ENCODE results near the gene PIP4K2A. TPM values are rescaled to one million over a fixed set of nuclear protein-coding genes. Genes with fewer than 3 reads are reported as not detected.
A peak's percentile ranks its signal among the peaks of the same experiment; 100 is the strongest.

Gene PIP4K2A
- total RNA-seq, 8 experiments from 2014 or later: 16.2 to 39.4 (median 32.4) TPM

DNA sequence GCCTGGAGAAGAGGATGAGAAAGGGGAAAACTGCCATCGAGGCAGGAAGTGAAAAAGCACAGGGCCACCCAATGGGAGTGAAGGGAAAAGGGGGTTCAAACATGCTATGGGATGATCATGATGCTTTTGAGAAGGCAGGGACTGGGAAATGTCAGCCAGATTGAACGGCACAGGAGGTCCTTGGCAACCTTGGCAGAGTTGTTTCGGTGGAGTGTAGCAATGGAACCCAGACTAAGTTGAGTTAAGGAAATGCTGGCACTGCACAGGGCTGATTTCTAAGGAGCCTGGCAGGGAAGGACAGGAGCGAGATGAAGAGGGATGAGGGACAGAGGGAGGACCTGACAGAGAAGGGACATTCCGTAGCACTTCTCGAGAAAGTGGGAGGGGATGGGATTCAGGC lies 101.4 kb downstream of the PIP4K2A start:
- Histone ChIP-seq H3K27ac (no peak overlapping the region), H3K4me3 (no peak overlapping the region), H3K4me1 (replicated peaks in 1 of 2) (peaks cover 0 to 5% of the 10 kb centered on the region in 2 donors)
- 73 to 100% (median 93%) methylated on average over 2 to 5 of the region's 6 CpGs; no CpG with 5 or more reads in 3 of the 10 experiments for WGBS, 10 experiments
- ATAC-seq (replicated peaks in 6 of 8): no peak
- in situ Hi-C loops (cut with MboI; ENCODE audit: low pct_unique_long_range_greater_than_20kb in 2 of 9, low sequenced_read_pairs in 9 of 9, unreplicated experiment in 9 of 9): no loop called here

DNA sequence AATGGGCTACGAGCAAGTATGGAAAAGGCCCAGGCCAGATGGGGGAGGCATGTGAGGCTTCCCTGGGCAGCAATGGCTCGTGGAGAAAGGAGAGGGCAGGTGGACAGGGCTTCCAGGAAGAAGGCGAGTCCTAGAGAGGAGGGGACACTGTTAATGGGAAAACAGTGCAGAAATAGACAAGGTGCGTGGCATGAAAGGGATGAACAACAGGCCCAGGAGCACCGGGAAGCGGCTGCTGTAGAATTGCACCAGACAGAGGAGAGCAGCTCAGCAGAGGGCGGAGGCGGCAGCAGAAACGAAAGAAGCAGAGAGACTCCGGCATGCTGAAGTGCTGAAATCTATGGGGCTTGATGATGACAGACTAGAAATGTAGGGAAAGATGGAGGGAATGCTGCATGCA lies 102.1 kb downstream of the PIP4K2A start:
- in situ Hi-C loops (cut with MboI; ENCODE audit: low pct_unique_long_range_greater_than_20kb in 2 of 9, low sequenced_read_pairs in 9 of 9, unreplicated experiment in 9 of 9): no loop called here
- Histone ChIP-seq H3K27ac (no peak overlapping the region), H3K4me1 (replicated peaks in 1 of 2) (peaks cover 0 to 5% of the 10 kb centered on the region in 2 donors), H3K4me3 (no peak overlapping the region)
- 73 to 100% (median 89%) methylated on average over 4 to 9 of the region's 10 CpGs; no CpG with 5 or more reads in 2 of the 10 experiments for WGBS, 10 experiments
- ATAC-seq (replicated peaks in 6 of 8): no peak

DNA sequence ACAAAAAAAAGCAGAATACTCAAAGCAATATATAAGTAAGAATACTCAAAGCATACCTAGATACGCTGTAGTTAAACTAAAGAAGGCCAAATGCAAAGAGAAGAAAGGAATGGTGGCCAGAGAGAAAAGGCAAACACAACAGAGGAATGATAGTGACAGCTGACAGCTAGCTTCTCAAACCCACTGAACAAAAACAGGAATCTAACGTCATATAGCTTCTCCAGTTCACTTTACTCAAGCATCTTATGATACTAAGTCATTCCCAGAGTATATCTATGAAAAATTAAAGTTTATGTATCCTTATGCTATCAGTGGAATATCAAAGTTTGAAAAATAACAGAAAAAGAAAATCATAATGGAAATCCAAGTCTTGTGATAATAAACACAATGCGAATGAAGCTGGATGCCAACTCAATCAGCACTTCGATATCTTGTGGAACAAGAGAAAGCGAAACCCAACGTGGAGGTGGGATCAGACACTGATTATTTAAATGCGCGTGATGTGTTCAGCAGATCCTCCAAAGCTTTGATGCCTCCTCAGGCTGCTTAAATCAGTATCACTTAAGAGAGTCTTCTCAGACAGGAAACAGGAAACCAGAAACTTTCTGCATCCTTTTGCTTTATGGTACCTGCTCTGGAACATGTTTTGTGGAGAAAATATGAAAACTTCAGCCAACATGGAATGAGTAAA lies 102.8 kb downstream of the PIP4K2A start:
- no peak overlapping the region for H3K27ac ChIP-seq
- no peaks in the 10 kb centered on the region for H3K4me1 ChIP-seq (replicated peaks in 1 of 2)
- in situ Hi-C loops (cut with MboI; ENCODE audit: low pct_unique_long_range_greater_than_20kb in 2 of 9, low sequenced_read_pairs in 9 of 9, unreplicated experiment in 9 of 9): no loop called here
- no peak for ATAC-seq (replicated peaks in 6 of 8)
- WGBS, 10 experiments: 80 to 99% (median 94%) methylated on average over 1 to 8 of the region's 8 CpGs
- H3K4me3 ChIP-seq: no peak overlapping the region

DNA sequence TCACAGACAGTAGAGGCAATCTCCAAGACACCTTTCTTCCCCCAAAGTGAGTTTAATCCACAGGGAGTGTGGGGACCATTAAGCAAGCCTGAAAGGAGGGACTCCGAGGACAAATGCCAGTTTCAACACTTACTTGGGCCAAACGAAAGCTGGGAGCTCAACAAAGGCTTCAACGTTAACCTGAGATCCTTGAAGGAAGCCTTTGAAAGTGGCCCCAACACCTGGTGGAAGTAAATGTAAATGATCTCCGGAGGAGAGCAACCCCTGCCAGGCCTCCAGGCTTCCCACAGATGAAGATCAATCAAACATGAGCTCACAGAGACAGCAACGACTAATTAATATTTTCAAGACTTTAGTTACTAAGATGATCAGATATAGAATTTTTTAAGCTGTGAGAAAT lies 103.8 kb downstream of the PIP4K2A start:
- H3K27ac ChIP-seq: no peak overlapping the region
- no peak for ATAC-seq (replicated peaks in 6 of 8)
- WGBS, 10 experiments: 20 to 100% (median 81%) methylated on average over 1 to 5 of the region's 5 CpGs

DNA sequence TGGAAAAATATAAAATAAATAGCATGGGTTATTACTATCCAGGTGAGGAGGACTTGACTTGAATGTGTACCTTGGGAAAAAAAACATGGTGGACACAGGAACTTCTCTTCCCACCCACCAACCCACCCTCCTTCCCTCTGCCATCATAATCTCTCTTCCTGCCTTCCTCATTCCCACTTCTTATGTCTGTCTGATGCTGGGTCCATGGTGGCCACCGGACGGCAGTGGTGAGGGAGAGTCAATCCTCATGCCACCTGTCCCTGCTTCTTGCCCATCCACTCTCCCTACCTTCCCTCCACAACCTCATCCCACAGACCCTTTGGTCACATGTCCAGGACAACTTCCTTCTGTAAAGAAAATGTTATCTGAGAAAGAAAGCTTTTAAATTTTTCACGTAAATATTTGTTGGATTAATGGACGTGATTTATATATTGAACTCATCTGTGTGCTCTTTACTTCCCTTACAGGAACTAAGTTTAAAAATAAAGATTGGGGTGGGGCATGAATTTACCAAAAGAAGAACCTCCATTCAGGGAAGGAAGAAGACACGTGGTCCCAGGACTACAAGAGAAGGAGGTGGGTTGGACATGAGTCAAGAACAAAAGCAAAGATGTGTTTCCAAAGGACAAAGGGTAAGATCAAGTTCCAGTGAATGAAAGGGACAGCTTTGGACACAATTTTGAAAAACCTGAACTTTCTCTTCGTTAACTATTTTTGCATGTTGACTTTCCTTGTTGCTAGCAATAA lies 104.5 kb downstream of the PIP4K2A start:
- 37 to 88% (median 68%) methylated on average over 1 to 6 of the region's 6 CpGs; no CpG with 5 or more reads in 2 of the 10 experiments for WGBS, 10 experiments
- no peak overlapping the region for H3K27ac ChIP-seq
- H3K4me3 ChIP-seq: no peak overlapping the region
- peaks cover under 1 to 1% of the 10 kb centered on the region in 2 donors for H3K4me1 ChIP-seq (replicated peaks in 1 of 2)
- ATAC-seq (replicated peaks in 6 of 8): no peak
- in situ Hi-C loops (cut with MboI; ENCODE audit: low pct_unique_long_range_greater_than_20kb in 2 of 9, low sequenced_read_pairs in 9 of 9, unreplicated experiment in 9 of 9): no loop called here

More for the DNA sequence above, 103.8 kb downstream of the PIP4K2A start:
- in situ Hi-C loops (cut with MboI; ENCODE audit: low pct_unique_long_range_greater_than_20kb in 2 of 9, low sequenced_read_pairs in 9 of 9, unreplicated experiment in 9 of 9): no loop called here
- H3K4me1 ChIP-seq (replicated peaks in 1 of 2): no peaks in the 10 kb centered on the region
- no peak overlapping the region for H3K4me3 ChIP-seq

DNA sequence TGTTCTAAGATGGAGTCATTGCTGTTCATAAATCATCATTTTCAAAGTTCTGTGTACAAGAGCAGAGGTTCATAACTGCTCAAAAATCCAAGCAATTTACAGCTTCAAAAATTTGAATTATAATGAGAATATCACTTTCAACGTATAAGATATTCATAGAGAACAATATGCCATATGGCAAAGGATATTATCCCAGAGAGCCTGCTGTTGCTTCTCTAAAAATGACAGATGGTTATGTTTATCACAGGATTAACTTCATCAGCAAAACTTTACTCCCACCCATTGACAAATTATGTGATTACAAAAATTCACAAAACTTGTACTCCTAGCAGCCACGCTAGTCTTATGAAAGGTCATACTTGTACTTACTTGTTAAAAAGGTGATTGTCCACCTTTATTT lies 105.1 kb downstream of the PIP4K2A start:
- ATAC-seq (replicated peaks in 6 of 8): no peak
- peaks cover 6 to 8% of the 10 kb centered on the region in 2 donors for H3K4me1 ChIP-seq (replicated peaks in 1 of 2)
- 0 to 100% (median 93%) methylated on average over 1 to 2 of the region's 2 CpGs; no CpG with 5 or more reads in 1 of the 10 experiments for WGBS, 10 experiments
- H3K27ac ChIP-seq: no peak overlapping the region
- in situ Hi-C loops (cut with MboI; ENCODE audit: low pct_unique_long_range_greater_than_20kb in 2 of 9, low sequenced_read_pairs in 9 of 9, unreplicated experiment in 9 of 9): no loop called here
- no peak overlapping the region for H3K4me3 ChIP-seq

DNA sequence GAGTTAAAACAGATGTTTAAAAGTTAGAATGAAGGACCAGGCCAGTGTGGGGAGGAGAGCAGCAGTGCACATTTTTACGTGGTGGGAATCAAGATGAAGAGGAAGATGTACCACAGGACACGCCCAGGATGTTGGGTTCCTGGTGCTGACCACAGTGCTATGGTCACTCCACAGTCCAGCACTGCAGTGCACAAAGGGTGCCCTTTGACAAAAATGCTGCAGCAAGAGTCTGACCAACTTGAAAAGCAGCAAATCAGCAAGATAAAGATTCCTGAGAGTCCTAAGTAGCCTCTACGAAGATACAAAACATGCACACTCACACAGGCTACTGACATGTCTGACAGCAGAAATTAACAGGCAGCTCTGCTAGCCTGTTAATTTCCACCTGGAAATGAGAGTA lies 107.1 kb downstream of the PIP4K2A start:
- no peak for ATAC-seq (replicated peaks in 6 of 8)
- Histone ChIP-seq H3K4me3 (no peak overlapping the region), H3K4me1 (replicated peaks in 1 of 2) (peaks cover 6 to 8% of the 10 kb centered on the region in 2 donors), H3K27ac (no peak overlapping the region)
- in situ Hi-C loops (cut with MboI; ENCODE audit: low pct_unique_long_range_greater_than_20kb in 2 of 9, low sequenced_read_pairs in 9 of 9, unreplicated experiment in 9 of 9): no loop called here
- 0 to 100% (median 56%) methylated on average over 1 to 3 of the region's 3 CpGs; no CpG with 5 or more reads in 3 of the 10 experiments for WGBS, 10 experiments

DNA sequence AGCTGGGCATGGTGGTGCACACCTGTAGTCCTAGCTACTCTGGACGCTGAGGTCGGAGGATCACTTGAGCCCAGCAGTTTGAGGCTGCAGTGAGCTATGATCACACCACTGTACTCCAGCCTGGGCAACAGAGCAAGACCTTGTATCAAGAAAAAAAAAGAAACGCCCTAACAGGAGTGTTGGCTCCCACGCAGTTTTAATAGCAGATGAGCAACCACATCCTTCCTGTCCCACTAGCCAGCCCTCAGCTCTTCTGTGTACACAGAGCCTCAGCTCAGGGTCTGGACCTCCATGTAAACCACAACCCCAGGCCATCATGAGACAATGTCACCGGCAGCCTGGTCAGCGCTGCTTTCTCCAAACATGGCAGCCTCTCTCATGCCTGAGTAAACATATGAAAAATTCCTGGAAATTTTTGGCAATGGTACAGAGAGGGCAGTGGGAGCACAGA lies 108.2 kb downstream of the PIP4K2A start:
- WGBS, 10 experiments: 87 to 100% (median 93%) methylated on average over 2 to 5 of the region's 6 CpGs; no CpG with 5 or more reads in 3 of the 10 experiments
- Histone ChIP-seq H3K4me1 (replicated peaks in 1 of 2) (peaks cover 6 to 8% of the 10 kb centered on the region in 2 donors), H3K27ac (no peak overlapping the region), H3K4me3 (no peak overlapping the region)
- ATAC-seq (replicated peaks in 6 of 8): no peak
- in situ Hi-C loops (cut with MboI; ENCODE audit: low pct_unique_long_range_greater_than_20kb in 2 of 9, low sequenced_read_pairs in 9 of 9, unreplicated experiment in 9 of 9): no loop called here

DNA sequence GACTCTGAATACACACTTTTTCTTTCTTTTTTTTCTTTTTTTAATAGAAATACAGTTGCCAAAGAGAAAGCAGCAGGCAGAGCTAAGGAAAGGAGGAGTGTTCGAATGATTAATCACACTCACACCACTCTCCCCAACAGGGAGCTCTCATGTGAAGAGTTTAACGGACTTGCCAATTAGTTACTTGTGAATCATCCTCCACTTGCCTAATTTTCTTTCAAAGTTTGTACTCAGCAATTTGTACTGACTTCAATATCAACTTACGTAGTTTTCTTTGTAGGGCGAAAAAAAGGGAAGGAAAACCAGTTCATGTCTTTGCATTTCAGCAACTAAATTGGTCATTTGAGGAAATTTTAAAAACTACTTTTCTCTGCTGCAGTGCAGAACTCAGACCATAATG lies 109.2 kb downstream of the PIP4K2A start:
- ATAC-seq (replicated peaks in 6 of 8): peak in 7 of 8 experiments; percentile 43 to 74 (median 56)
- WGBS, 10 experiments: 9 to 87% (median 22%) methylated on average over 1 to 4 of the region's 4 CpGs
- H3K4me3 ChIP-seq: no peak overlapping the region
- in situ Hi-C loops (cut with MboI; ENCODE audit: low pct_unique_long_range_greater_than_20kb in 2 of 9, low sequenced_read_pairs in 9 of 9, unreplicated experiment in 9 of 9): no loop called here
- H3K4me1 ChIP-seq (replicated peaks in 1 of 2): peaks cover 6 to 8% of the 10 kb centered on the region in 2 donors
- no peak overlapping the region for H3K27ac ChIP-seq

DNA sequence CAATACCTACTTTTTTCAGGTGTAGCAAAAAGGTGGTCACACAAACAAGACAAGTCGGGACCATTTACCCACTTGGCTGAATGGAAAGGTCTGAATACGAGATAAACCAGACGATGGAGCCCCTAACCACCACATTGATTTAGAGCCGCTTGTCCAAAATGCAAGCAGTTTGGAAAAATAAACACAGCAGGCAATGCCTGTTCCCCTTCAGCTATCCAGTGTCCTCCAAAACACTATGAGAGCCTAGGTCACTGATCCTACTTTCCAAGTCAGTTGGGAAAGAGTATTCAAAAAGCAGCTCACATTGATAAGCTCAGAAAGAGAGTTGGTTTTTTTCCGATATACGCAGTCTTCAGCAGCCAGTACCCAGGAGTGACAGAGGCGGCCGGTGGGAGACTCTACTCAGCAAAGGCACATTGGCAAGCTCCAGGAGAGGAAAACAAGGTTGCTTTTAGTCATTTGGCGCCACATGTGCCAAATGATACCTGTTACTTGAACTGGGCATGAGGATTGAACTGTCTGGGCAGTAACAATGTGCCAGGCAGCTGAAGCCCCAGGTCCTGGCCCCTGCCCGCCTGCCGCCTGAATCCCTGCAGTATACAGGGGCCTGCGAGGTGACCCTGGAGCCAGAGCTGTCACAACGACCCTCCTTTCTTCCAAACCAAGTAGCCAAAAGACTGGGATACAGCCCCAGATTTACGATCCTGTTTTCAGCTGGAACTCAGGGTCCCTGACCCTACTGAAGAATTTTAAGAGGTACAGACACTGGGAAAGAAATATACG lies 109.8 kb downstream of the PIP4K2A start:
- H3K4me1 ChIP-seq (replicated peaks in 1 of 2): peaks cover 9 to 11% of the 10 kb centered on the region in 2 donors
- H3K27ac ChIP-seq: no peak overlapping the region
- no peak overlapping the region for H3K4me3 ChIP-seq
- ATAC-seq (replicated peaks in 6 of 8): peak in 5 of 8 experiments; percentile 24 to 35 (median 30)
- in situ Hi-C loops (cut with MboI; ENCODE audit: low pct_unique_long_range_greater_than_20kb in 2 of 9, low sequenced_read_pairs in 9 of 9, unreplicated experiment in 9 of 9): no loop called here
- 29 to 96% (median 71%) methylated on average over 4 to 11 of the region's 15 CpGs; no CpG with 5 or more reads in 1 of the 10 experiments for WGBS, 10 experiments

DNA sequence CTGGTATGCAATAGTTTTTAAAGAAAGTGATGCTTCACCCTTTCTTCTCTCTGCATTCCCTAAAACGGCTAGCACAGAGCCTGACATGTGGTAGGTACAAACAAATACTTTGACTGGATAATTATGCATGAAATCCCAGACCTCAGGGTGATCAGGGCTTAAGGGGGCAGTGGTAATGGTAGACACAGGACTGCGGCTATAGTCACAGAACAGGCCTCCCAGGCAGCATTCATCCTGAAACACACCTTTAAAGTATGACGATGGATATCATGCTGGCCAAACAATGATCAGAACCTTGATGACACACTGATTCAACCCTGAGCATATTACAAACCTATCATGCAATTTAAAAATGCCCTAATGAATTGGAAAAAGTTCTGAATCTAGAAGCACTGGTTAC lies 110.8 kb downstream of the PIP4K2A start:
- in situ Hi-C loops (cut with MboI; ENCODE audit: low pct_unique_long_range_greater_than_20kb in 2 of 9, low sequenced_read_pairs in 9 of 9, unreplicated experiment in 9 of 9): no loop called here
- Histone ChIP-seq H3K4me3 (no peak overlapping the region), H3K27ac (no peak overlapping the region), H3K4me1 (replicated peaks in 1 of 2) (peaks cover 17 to 18% of the 10 kb centered on the region in 2 donors)
- no peak for ATAC-seq (replicated peaks in 6 of 8)
- WGBS, 10 experiments: 72 to 100% (median 95%) methylated on average over 1 to 3 of the region's 3 CpGs; no CpG with 5 or more reads in 2 of the 10 experiments

DNA sequence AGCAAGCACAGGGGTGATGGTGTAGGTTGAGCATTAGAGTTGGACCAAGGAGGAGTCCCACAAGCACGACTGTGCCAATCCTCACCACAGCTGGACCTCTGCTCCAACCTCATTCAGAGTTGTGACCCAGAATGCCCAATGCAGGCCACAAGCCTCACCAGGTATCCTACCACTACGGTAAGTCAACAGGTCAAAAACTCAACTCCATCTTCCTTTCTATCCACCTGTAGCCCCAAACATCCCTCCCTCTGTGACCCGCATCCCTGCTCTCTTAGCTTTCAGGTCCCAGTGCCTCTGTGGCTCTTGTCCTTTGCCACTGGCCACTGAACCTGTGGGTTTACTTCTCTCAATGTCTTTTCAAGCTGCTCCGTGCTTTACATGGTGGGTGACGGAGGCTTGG lies 112.8 kb downstream of the PIP4K2A start:
- 80 to 100% (median 100%) methylated on average over 1 to 3 of the region's 5 CpGs; no CpG with 5 or more reads in 3 of the 10 experiments for WGBS, 10 experiments
- H3K4me3 ChIP-seq: no peak overlapping the region
- in situ Hi-C loops (cut with MboI; ENCODE audit: low pct_unique_long_range_greater_than_20kb in 2 of 9, low sequenced_read_pairs in 9 of 9, unreplicated experiment in 9 of 9): no loop called here
- H3K27ac ChIP-seq: no peak overlapping the region
- peaks cover 20 to 23% of the 10 kb centered on the region in 2 donors for H3K4me1 ChIP-seq (replicated peaks in 1 of 2)
- no peak for ATAC-seq (replicated peaks in 6 of 8)

All from motor neuron (in vitro differentiated cells).